M059J (cell line): ENCODE results near the gene PDHB. TPM values are rescaled to one million over a fixed set of nuclear protein-coding genes. Genes with fewer than 3 reads are reported as not detected.
A peak's percentile ranks its signal among the peaks of the same experiment; 100 is the strongest.
"Not testable (repeated sequence)": the region's sequence is repeated elsewhere in the genome, so short reads cannot be mapped to it uniquely, and the experiment has no call there.

ENCODE experiments used
- DNase-seq: peaks from one replicate; pipeline ENCODE4 v3.0.0-alpha.2; 2012; ENCODE audit warnings: low read depth
- total RNA-seq: library from RNA; depleted of rRNA; stranded (reverse); fragments of >200 nt; shearing (Covaris generic); gene quantifications from 2 replicates; pipeline ENCODE4 v1.2.3, GENCODE V29; 2014; rRNA removed

Gene PDHB
- total RNA-seq, result 172 and 254 TPM in 2 replicates

DNA sequence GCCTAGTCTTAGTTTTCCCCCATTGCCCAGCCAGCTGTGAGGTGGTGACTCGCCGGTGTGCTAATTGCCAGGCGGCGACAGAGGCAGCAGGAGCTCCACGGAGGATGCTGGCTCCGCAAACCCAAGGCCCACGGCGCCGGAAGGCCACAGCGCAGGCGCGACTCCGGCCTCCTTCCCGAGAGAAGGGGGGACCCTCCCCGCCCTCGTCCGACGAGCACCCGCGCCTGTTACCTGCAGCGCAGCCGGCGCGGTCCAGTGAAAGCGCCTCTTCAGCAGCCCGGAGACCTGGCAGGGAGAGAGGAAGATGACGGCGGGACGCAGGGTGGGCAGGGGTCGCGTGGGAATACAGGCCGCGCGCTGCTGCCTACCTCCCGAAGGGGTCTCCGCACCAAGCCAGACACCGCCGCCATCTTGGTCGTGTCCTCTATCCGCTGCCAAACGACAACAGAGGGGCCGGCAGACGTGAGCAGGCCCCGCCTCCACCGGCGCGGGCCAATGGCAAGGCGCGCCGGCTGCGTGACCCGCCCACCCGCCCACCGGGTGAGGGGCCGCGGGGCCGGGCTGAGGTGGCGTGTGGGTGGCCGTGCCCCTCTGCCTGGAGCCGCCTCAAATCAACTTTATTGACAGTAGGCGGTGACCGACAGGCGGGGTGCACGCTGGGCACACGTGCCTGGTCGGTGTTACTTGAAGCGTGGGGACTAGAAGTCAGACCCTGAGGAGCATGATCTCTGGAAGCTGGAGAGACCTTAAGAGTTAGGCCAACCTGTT lies at the start of gene PDHB:
TSS of gene PDHB (minus strand) at position 433 of the 768 bp plus-strand sequence. CDS start at position 410, 23 bp downstream.
- peak; percentile 86 for DNase-seq

DNA sequence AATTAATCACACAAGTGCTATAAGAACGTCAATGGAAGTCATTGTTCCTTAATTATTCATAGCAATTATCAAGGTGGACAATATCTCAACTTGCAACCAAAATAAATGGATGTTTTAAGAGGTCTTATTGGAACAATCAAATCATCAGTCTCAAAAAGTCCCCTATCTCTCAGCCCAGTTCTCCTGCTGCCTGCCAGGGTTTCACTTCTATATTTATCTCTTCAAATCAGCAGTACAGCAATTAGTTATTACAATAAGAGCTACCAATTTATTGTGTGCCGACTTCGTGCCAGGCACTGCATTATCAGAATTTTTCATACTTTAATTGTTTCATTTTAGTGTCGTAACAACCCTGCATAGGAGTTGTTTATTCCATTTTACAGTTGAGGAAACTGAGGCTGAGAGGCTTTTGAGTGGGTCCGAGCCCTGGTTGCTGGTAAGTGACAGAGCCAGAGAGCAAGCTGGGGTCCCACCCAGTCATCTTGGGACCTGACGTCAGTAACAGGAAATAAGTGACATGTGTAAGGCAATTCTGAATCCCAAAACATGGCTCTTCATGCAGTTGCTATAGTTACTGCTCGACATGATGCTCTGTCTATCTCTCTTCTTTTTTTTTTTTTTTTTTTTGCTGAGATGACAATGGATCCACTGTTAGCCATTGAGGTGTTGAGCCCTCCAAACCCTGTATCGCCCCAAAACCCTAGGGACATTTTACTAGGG lies 49.4 kb upstream of the PDHB start:
- DNase-seq, result no peak

DNA sequence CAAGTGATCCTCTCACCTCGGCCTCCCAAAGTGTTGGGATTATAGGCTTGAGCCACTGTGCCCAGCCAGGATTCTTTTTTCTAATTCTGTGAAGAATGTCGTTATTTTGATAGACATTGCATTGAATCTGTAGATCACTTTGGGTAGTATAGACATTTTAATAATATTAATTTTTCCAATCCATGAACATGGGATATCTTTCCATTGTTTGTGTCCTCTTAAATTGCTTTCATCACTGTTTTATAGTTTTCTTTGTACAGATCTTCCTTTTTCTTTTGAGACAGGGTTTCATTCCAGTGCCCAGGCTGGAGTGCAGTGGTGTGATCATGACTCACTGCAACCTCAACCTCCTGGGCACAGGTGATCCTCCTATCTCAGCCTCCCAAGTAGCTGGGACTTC lies 46.7 kb upstream of the PDHB start:
- DNase-seq, result no peak

DNA sequence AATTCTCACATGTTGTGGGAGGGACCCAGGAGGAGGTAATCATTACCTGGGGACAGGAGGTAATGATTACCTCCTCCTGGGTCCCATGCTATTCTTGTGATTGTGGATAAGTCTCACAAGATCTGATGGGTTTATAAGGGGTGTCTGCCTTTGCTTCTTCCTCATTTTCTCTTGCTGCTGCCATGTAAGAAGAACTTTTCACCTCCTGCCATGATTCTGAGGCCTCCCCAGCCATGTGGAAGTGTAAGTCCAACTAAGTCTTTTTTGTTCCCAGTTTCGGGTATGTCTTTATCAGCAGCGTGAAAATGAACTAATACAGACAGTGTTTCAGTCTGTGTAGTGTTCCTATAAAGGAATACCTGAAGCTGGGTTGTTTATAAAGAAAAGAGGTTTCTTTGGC lies 45.1 kb upstream of the PDHB start:
- DNase-seq, result no peak

DNA sequence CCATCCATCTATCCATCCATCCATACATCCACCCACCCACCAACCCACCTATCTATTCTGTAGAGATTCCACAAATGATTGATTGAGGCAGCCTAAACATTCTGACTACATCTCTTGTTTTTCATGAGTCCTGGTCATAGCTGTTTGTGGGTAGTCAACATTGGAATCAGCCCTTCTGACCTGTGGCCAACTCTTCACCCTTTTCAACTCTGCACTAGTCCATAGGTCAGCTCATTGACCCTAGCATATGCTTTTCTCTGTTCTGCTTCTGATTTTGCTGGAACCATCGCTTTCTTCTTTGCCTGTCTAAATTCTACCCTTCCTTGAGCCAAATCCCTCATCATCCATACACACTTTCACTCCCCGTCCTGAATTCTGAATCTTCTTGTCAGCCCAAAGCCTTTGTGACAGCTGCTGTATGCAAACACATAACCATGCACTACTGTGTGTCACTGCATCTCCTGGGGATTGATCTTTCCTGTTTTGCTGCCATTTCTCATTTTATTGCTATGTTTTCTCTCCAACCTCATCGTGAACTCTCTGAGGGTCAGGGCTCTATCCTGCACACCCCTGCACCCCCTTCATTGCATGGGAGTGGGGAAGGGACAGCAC lies 41.4 kb upstream of the PDHB start:
- no peak for DNase-seq

DNA sequence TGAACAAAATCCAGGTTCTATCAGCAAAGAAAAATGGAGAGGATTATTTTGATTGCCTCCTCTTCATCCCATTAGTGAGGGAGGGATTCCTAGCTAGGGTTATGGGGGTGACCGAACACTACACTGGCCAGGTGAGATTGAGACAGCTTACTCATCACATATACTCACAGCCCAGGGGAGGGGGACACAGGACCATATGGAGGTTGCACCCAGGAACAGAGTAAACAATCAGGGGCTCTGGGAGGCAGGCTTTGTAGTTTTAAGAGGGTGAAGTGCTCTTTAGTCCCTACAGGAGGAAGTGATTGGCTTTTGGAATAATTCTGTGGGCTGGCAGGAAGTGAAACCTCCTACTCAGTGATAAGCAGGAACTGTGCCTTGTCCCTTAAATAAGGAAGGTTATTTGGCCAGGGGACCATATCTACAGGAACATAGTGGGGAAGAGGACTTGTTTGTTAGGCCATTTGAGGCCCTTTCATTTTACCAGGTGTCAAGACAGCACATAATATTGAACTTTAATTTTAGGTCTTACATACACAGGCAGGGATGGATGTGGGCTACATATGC lies 40.8 kb upstream of the PDHB start:
- DNase-seq, result no peak

DNA sequence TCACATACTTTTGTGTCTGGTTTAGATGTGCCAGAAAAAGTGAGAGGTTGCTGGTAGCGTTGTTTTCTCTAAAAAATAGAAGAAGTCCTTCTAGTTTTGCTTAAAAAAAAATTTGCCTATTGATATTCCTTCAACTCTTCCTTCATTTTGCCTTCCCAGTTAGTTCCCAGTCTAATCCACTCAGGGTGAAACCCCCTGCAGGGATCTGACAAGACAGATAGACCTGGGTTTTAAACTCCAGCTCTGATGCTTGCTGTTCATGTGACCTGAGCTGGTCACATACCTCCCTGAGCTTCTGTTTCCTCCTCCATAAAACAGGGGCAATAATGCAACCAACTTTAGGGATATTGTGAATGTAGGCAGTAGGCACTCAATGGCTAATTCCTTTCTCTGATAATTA lies 39.6 kb upstream of the PDHB start:
- no peak for DNase-seq

DNA sequence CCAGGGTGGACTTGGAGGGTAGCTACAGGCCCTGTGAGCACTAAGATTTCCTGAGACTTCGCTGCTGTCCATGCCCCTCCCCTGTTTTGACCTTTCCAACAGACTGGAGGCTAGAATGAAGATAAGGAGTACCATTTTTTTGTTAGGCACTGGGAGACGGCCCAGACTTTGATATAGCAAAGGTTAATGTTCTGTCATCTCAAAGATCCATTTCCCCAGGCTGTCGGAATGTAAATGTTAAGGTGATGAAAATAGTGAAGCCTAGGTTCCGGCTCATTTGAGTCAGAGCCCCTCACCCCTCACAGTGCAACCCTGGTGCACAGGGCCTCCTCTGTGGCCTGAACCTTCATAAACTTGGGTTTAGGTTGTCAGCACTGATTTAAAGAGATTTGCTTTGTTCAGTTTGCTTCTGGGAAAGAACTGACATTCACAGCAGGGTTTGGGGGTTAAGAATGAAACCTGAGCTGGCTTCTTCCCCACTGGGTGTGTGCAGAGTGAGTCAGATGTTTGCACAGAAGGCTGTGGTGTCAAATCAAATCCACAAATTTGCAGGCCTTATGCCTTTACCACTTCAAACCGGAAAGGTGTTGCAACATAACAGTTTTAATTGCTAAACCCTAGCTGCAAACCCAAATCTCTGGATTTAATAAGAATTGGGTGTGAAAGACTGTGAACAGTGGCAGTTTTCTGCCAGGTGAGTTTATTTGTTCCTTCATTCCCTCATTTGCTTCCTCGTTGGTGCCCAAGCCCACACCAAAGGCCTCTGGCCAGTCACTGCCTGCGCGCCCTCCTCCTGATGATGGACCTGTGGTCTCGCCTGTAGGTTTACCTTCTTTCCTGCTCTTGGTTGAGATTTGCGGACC lies 37.6 kb upstream of the PDHB start:
- DNase-seq, result peak; percentile 88

DNA sequence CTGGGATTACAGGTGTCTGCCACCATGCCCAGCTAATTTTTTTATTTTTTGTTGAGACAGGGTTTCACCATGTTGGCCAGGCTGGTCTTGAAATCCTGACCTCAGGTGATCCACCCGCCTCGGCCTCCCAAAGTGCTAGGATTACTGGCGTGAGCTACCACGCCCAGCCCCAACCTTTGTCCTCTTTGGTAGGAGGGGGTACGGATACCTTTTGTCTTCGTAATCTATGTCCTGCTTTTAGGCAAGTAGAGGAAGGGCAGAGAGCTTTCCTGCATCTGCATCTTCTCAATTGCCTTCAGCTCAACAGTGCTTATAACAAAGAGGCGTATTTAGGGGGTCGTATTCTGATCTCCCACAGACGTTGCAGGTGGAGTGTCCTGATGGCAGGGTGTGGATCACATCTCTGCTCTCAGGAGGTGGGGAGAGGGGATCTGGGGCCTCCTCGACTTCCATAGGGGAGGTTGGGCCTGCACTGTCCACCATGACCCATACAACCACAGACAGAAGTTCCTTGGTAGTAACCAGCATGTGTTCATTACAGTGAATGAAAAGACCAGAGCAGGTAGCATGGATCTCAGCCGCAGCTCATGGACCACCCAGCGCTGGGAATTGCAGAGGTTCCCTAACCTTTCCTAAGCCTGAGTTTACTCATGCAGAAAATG lies 36.9 kb upstream of the PDHB start:
- DNase-seq, result no peak

DNA sequence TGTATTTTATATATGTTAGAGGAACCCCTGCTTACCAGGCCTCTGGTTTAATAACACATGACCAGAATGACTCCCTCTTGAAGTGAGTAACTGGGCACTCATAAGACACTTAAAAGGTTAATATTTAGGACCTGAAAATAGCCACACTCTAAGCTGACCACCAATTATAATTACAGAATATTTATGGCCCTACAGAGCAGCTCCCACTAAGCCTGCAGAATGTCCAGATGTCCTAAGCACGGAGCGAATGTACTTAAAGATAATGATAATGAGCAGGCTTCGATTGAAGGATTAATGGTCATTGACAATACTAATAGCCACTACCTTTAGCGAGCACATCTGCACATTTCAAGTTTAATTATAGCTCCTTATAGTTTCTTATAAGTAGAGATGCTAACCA lies 35.5 kb upstream of the PDHB start:
- no peak for DNase-seq

DNA sequence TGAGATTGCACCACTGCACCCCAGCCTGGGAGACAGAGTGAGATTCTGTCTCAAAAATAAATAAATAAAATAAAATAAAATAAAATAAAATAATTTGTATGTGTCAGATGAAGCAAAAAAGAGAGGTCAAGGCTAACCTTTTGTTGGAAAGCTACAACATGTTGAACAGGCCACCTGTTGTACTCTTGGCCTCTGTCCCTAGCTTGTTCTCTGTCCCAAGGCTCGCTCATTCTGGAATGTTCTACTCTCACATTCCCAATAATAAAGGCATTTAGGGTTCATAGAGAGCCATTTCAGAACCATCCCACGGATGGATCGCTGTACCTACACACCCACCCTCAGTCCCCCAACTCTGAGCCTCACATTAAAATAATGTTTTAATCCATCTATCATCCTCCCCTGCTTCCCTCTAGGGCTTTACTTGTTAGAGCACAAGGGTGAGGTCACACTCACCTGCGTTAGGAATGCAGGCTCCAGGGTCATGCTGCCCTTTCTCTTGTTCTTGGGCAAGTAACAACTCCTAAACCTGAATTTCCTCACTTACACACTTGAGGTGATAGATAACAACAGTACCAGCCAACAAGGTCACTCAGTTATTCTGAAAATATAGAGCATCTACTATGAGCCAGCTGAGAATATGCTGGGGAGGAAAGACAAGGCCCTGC lies 33.4 kb upstream of the PDHB start:
- DNase-seq, result no peak

DNA sequence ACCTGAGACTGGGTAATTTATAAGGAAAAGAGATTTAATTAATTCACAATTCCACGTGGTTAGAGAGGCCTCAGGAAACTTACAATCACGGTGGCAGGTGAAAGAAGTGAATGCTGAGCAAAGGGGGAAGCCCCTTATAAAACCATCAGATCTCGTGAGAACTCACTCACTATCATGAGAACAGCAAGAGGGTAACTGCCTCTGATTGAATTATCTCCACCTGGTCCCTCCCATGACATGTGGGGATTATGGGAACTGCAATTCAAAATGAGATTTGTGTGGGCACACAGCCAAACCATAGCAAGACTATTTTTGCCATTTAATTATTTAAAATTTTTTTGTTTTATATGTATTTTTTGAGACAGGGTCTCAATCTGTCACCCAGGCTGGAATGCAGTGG lies 31.2 kb upstream of the PDHB start:
- no peak for DNase-seq

DNA sequence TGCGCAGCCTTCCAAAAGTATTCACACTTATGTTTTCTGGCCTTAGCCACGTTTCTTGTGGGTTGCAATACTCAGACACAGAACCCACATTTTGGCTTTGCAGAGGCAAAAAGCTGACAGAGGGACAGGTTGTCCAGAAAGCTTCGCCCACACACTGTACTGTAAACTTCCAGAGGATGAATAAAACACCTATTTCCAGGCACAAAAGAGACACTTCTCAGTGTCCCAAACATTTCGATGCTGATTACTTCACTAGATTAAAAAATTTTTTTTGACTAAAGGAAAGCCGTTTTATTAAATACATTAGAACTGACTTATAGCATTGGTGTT lies 30.3 kb upstream of the PDHB start:
- no peak for DNase-seq

DNA sequence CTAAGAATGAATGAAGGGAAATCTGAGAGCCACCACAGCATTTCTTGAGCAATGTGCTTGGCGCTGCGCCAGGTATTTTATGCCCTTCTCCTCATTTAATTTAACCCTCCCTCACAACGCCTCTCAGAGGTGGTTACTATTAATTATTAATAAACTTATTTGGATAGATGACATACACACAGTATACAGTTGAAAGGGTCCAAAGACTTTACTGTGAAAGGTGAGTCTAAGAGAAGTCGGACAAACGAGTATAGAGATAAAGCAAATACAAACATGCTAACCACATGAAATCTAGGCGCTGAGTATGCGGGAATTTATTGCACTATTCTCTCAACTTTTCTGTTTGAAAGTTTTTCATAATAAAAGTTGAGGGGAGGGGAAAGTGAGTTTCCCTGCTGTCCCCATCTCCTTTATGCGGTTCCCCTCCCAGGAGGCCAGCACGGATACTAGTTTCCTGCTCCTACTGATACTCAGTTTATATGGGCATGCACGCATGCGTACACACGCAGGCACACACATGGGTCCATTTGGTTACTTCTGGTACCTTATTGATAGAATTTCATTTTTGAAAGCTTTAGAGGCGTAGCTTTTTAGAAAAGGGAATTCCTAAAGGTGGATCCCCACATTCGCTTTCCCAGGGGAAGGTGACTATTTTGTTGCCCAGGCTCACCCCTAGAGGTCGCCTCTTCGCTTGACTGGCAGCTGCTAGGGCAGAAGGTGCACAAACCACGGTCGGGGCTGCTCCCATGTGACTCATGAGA lies 29.7 kb upstream of the PDHB start:
- DNase-seq, result peak; percentile 83

DNA sequence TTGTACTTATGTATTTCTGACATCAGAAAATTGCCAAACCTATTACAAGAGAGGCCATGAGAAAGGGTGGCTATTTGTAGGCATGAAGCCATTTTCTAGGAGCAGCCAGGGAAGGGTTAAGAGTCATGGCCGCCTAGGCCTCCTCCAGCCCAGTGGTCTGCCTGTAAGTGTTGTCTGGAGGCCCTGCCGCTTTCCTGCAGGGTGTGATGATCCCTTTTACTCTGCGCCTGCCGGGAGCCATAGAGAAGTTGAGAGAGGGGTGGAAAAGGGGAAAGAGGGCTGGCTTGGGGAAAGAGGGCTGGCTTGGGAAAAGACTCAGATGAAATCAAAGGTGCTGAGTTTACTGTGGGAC lies 29.2 kb upstream of the PDHB start:
- no peak for DNase-seq

DNA sequence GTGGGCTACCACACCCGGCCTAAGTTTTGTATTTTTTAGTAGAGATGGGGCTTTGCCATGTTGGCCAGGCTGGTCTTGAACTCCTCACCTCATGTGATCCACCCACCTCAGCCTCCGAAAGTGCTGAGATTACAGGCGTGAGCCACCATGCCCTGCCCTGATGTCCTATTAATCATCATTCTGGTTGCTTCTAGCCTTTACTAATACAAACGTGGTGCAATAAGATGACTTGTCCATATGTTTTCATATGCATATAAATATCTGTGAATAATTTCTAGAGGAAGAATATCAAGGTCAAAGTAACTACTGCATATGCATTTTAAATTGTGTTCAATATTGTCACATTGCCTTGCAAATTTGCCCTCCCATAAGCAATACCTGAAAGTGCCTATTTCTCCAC lies 25.5 kb upstream of the PDHB start:
- DNase-seq, result no peak

DNA sequence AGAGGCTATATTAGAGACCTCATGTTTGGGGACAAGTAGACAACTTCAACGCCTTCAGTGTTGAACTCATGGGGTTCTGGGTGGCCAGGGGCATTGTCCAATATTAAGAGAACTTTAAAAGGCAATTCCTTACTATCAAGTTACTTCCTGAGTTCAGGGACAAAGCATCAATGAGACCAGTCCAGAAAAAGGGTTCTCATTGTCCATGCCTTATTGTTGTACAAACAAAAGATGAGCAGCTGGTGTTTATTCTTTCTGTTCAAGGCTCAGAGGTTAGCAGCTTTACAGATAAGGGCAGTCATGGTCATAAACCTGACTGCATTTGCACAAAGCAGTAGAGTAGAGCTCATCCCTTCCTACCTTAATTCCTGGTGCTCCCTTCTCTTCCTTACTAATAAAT lies 18.5 kb upstream of the PDHB start:
- no peak for DNase-seq

DNA sequence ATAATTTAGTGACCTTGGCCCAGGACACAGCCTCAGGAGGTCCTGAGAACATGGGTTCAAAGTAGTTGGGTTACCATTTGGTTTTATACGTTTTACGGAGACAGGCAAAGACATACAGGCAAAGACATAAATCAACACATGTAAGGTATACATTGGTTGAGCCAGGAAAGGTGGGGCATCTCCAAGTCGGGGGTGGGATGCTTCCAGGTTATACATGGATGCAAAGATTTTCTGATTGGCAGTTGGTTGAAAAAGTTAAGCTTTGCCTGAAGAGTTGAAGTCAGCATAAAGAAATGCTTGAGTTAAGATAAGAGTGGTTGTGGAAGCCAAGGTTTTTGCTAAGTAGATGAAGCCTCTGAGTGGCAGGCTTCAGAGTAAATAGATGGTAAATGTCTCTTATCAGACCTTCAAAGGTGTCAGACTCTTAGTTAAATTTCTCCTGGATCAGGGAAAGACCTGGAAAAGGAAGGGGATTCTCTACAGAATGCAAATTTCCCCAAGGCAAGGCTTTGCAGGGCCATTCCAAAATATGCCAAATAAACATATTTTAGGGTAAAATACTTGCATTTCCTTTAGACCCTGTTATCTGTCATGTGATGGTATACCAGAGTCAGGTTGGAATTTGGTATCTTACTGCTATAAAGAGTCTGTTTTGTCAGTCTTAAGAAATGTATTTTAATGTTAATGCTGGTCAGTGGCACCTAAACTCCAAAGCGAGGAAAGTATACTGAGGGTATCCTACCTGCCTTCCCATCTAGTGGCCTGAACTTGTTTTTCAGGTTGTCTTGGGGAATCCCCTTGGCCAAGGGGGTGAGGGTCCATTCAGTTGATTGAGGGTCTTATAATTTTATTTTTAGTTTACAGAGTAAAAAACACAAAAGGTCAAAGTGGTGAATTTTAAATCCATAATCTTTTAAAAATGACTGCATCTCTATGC lies 8.2 kb upstream of the PDHB start:
- no peak for DNase-seq

DNA sequence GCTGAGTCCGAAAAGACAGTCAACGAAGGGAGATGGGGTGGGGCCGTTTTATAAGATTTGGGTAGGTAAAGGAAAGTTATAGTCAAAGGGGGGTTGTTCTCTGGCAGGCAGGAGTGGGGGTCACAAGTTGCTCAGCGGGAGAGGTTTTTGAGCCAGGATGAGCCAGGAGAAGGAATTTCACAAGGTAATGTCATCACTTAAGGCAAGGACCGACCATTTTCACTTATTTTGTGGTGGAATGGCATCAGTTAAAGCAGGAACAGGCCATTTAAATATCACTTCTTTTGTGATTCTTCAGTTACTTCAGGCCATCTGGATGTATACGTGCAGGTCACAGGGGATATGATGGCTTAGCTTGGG lies 7.3 kb upstream of the PDHB start:
- DNase-seq, result not testable (repeated sequence)
